MM.1S (cell line): ENCODE results near the gene RPL12.

ENCODE experiments used
- DNase-seq: peaks from one replicate; pipeline ENCODE4 v3.0.0-alpha.2; 2015
- H2AFZ ChIP-seq: fragments of 300-600 bp; sonication (generic); 2 replicates; pipeline ENCODE4 v1.6.0; 2016; ENCODE audit warnings: antibody characterized with exemption, low read length
- H3F3A ChIP-seq: fragments of 300-600 bp; sonication (generic); 2 replicates; pipeline ENCODE4 v1.6.1; 2016; ENCODE audit warnings: mild to moderate bottlenecking, antibody characterized with exemption, low read length, moderate library complexity, mixed read lengths; ENCODE audit not compliant: insufficient read depth
- H3K27ac ChIP-seq: fragments of 300-600 bp; sonication (generic); 2 replicates; pipeline ENCODE4 v1.5.1; 2016; ENCODE audit warnings: mild to moderate bottlenecking, low read length
- H3K27me3 ChIP-seq: fragments of 300-600 bp; sonication (generic); replicated peaks from 2 replicates; pipeline ENCODE4 v1.6.0; 2016; ENCODE audit warnings: low read length; ENCODE audit not compliant: insufficient read depth
- H3K36me3 ChIP-seq: fragments of 300-600 bp; sonication (generic); replicated peaks from 2 replicates; pipeline ENCODE4 v1.6.1; 2016; ENCODE audit warnings: mild to moderate bottlenecking, low read length, mixed read lengths; ENCODE audit not compliant: insufficient read depth
- H3K4me1 ChIP-seq: fragments of 300-600 bp; sonication (generic); 2 replicates; pipeline ENCODE4 v1.6.1; 2016; ENCODE audit warnings: low read length, mixed read lengths
- H3K4me2 ChIP-seq: fragments of 300-600 bp; sonication (generic); 2 replicates; pipeline ENCODE4 v1.6.0; 2016; ENCODE audit warnings: low read depth, low read length
- H3K4me3 ChIP-seq: fragments of 300-600 bp; sonication (generic); 2 replicates; pipeline ENCODE4 v1.5.1; 2016; ENCODE audit warnings: low read length, mixed read lengths
- H3K79me2 ChIP-seq: fragments of 300-600 bp; sonication (generic); 2 replicates; pipeline ENCODE4 v1.6.1; 2016; ENCODE audit warnings: mixed run types, low read length, mixed read lengths
- H3K9ac ChIP-seq: fragments of 300-600 bp; sonication (generic); 2 replicates; pipeline ENCODE4 v1.6.1; 2016; ENCODE audit warnings: low read length, mixed read lengths
- H3K9me2 ChIP-seq: fragments of 300-600 bp; sonication (generic); replicated peaks from 2 replicates; pipeline ENCODE4 v1.6.1; 2016; ENCODE audit warnings: mild to moderate bottlenecking, low read length, mixed read lengths; ENCODE audit not compliant: insufficient read depth
- H3K9me3 ChIP-seq: fragments of 300-600 bp; sonication (generic); replicated peaks from 2 replicates; pipeline ENCODE4 v1.6.1; 2016; ENCODE audit warnings: mild to moderate bottlenecking, low read length, mixed read lengths; ENCODE audit not compliant: insufficient read depth
- H4K20me1 ChIP-seq: fragments of 300-600 bp; sonication (generic); 2 replicates; pipeline ENCODE4 v1.6.1; 2016; ENCODE audit warnings: mild to moderate bottlenecking, low read length, moderate library complexity, mixed read lengths; ENCODE audit not compliant: insufficient read depth
- CTCF ChIP-seq: fragments of 300-600 bp; sonication (generic); IDR thresholded peaks from 2 replicates; pipeline ENCODE4 v1.5.1; 2016; ENCODE audit warnings: antibody characterized with exemption, low read length, mixed read lengths
- EZH2 ChIP-seq: fragments of 300-600 bp; sonication (generic); optimal IDR thresholded peaks from 2 replicates; pipeline ENCODE3; 2017; ENCODE audit warnings: low read depth, mild to moderate bottlenecking, antibody characterized with exemption, low read length, mixed read lengths
- EZH2phosphoT487 ChIP-seq: fragments of 300-600 bp; sonication (generic); IDR thresholded peaks from 2 replicates; pipeline ENCODE4 v1.6.1; 2018; ENCODE audit warnings: antibody characterized with exemption, low read length

Gene RPL12

GRCh38 chr9:127485995-127486394 lies 34.8 kb upstream of the RPL12 start:
- Histone ChIP-seq H3F3A (no peaks in the 10 kb centered on the region), H3K27ac (no peak overlapping the region), H3K9me3 (no peaks in the 10 kb centered on the region), H3K36me3 (no peaks in the 10 kb centered on the region), H3K79me2 (no peaks in the 10 kb centered on the region), H3K4me3 (no peak overlapping the region), H3K27me3 (no peaks in the 10 kb centered on the region), H2AFZ (no peak overlapping the region), H3K4me2 (no peak overlapping the region), H3K9ac (no peak overlapping the region), H3K9me2 (no peaks in the 10 kb centered on the region), H3K4me1 (no peaks in the 10 kb centered on the region), H4K20me1 (no peaks in the 10 kb centered on the region)
- DNase-seq = no peak
- TF ChIP-seq EZH2phosphoT487 (no peak), EZH2 (no peak), CTCF (no peak)

GRCh38 chr9:127482662-127483061 lies 31.5 kb upstream of the RPL12 start:
- TF ChIP-seq EZH2phosphoT487 = no peak
- no peak for TF ChIP-seq CTCF
- no peak for TF ChIP-seq EZH2
- Histone ChIP-seq H3K36me3 (no peaks in the 10 kb centered on the region), H3K27ac (no peak overlapping the region), H3K4me1 (no peaks in the 10 kb centered on the region), H3K9ac (no peak overlapping the region), H3K79me2 (no peaks in the 10 kb centered on the region), H4K20me1 (no peaks in the 10 kb centered on the region), H3K27me3 (no peaks in the 10 kb centered on the region), H2AFZ (no peak overlapping the region), H3K4me2 (no peak overlapping the region), H3F3A (no peaks in the 10 kb centered on the region), H3K4me3 (no peak overlapping the region), H3K9me2 (no peaks in the 10 kb centered on the region), H3K9me3 (no peaks in the 10 kb centered on the region)
- no peak for DNase-seq

GRCh38 chr9:127479507-127480081 lies 28.4 kb upstream of the RPL12 start:
- no peak overlapping the region for H3K4me3 ChIP-seq
- no peak overlapping the region for H2AFZ ChIP-seq
- H3K9me3 ChIP-seq = no peaks in the 10 kb centered on the region
- no peaks in the 10 kb centered on the region for H3K27me3 ChIP-seq
- no peak for DNase-seq
- no peaks in the 10 kb centered on the region for H3F3A ChIP-seq
- no peaks in the 10 kb centered on the region for H3K9me2 ChIP-seq
- H3K4me2 ChIP-seq = no peak overlapping the region
- TF ChIP-seq CTCF (no peak), EZH2 (no peak), EZH2phosphoT487 (no peak)
- H3K4me1 ChIP-seq = no peaks in the 10 kb centered on the region
- H3K9ac ChIP-seq = no peak overlapping the region
- H3K79me2 ChIP-seq = no peaks in the 10 kb centered on the region
- H3K27ac ChIP-seq = no peak overlapping the region
- no peaks in the 10 kb centered on the region for H4K20me1 ChIP-seq
- H3K36me3 ChIP-seq = no peaks in the 10 kb centered on the region
